Fibroblast of lung (primary cell): ENCODE results near the gene PDE11A. TPM values are rescaled to one million over a fixed set of nuclear protein-coding genes. Genes with fewer than 3 reads are reported as not detected.

ENCODE experiments used
- DNase-seq, 2 donors: peaks; one replicate each; pipeline versions ENCODE4 v3.0.0 to v3.0.0-alpha.2; 2010; ENCODE audit warnings: low read depth in 2 of 2
- H2AFZ ChIP-seq: 2 replicates; pipeline ENCODE4 v1.5.1; 2012; ENCODE audit warnings: low read length, control low read depth, inconsistent platforms
- H3K27ac ChIP-seq: 2 replicates; pipeline ENCODE4 v1.5.1; 2011; ENCODE audit warnings: low read length, control low read depth; ENCODE audit not compliant: insufficient read depth
- H3K27me3 ChIP-seq: 2 replicates; pipeline ENCODE4 v1.5.1; 2011; ENCODE audit warnings: mild to moderate bottlenecking, low read length; ENCODE audit not compliant: control insufficient read depth, insufficient read depth
- H3K36me3 ChIP-seq: 2 replicates; pipeline ENCODE4 v1.5.1; 2011; ENCODE audit warnings: low read length; ENCODE audit not compliant: control insufficient read depth, insufficient read depth
- H3K4me1 ChIP-seq: 2 replicates; pipeline ENCODE4 v1.5.1; 2011; ENCODE audit warnings: low read length; ENCODE audit not compliant: control insufficient read depth, insufficient read depth; ENCODE audit errors: extremely low read depth
- H3K4me2 ChIP-seq: 2 replicates; pipeline ENCODE4 v1.5.1; 2011; ENCODE audit warnings: low read length, control low read depth; ENCODE audit not compliant: insufficient read depth; ENCODE audit errors: extremely low read depth
- H3K4me3 ChIP-seq, 4 experiments: fragments of 200-600 bp in 1 of 4; sonication (generic) in 1 of 4; replicated peaks in 1 of 4; 2 replicates each; pipeline ENCODE4 v1.5.1; 2011 to 2016; ENCODE audit warnings: low read length in 4 of 4, low read depth in 3 of 4, mild to moderate bottlenecking in 3 of 4, control low read depth in 2 of 4, inconsistent platforms in 1 of 4, mixed read lengths in 1 of 4; ENCODE audit not compliant: insufficient read depth in 1 of 4; ENCODE audit errors: control extremely low read depth in 1 of 4
- H3K79me2 ChIP-seq: 2 replicates; pipeline ENCODE4 v1.5.1; 2012; ENCODE audit warnings: mild to moderate bottlenecking, low read length, inconsistent platforms; ENCODE audit not compliant: control insufficient read depth, insufficient read depth
- H3K9ac ChIP-seq: 2 replicates; pipeline ENCODE4 v1.5.1; 2011; ENCODE audit warnings: mild to moderate bottlenecking, low read length, control low read depth; ENCODE audit not compliant: insufficient read depth
- H3K9me3 ChIP-seq: 2 replicates; pipeline ENCODE4 v1.5.1; 2012; ENCODE audit warnings: low read depth, low read length; ENCODE audit not compliant: control insufficient read depth, insufficient read depth
- H4K20me1 ChIP-seq: 2 replicates; pipeline ENCODE4 v1.5.1; 2011; ENCODE audit warnings: low read length; ENCODE audit not compliant: control insufficient read depth, insufficient read depth; ENCODE audit errors: extremely low read depth
- EZH2 ChIP-seq: IDR thresholded peaks from 2 replicates; pipeline ENCODE4 v1.5.1; 2012; ENCODE audit warnings: low read length, control low read depth, mild to moderate bottlenecking; ENCODE audit errors: missing control alignments
- polyA plus RNA-seq, 2 donors: library from polyadenylated mRNA; depleted of rRNA in 1 of 2; stranded (reverse) in 1 of 2; unstranded in 1 of 2; fragments of >200 nt; gene quantifications; 2 replicates each; pipeline ENCODE4 v1.2.1, GENCODE V29; 2011 to 2012; ENCODE audit warnings: missing spikeins in 1 of 2
- total RNA-seq: library from RNA; depleted of rRNA; stranded (reverse); fragments of >200 nt; gene quantifications from 2 replicates; pipeline ENCODE4 v1.2.1, GENCODE V29; 2014
- TF ChIP-seq, protein P1 (sequence below), 2 donors: IDR thresholded peaks in 1 of 2; conservative IDR thresholded peaks in 1 of 2; 1 replicate in 1 of 2; 2 replicates in 1 of 2; pipeline ENCODE4 v1.5.1; 2011 to 2012; ENCODE audit warnings: low read length in 2 of 2, control low read depth in 1 of 2, inconsistent platforms in 1 of 2, low read depth in 1 of 2, mild to moderate bottlenecking in 1 of 2

The PDE11A gene
- total and polyA plus RNA-seq, 2 donors (not counting 1 experiment from before 2014, with no cell fraction given), result 0.03 to 0.33 TPM

DNA sequence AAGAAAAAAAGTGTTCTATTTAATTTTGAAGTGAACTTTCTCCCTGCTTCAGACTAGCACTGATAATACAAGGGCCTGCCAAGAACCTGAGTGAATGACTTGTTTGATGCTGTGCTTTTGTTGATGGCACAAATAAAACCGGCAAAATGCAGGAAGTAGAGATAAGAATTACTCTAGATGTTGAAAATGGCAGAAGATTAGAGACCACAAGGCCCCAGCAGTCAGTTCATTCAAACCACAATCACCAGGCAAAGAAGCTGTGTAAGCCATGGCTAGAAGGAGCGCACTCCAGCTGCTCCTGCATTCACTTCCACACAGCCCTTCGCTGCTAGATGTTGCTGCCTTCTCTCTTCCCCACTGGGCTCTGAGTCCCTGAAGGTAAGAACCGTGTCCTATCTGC, 383.0 kb downstream of the PDE11A start:
- Histone ChIP-seq H3K79me2 (no peaks in the 10 kb centered on the region), H2AFZ (no peak overlapping the region), H3K4me2 (no peak overlapping the region), H3K9ac (no peak overlapping the region), H3K27me3 (no peaks in the 10 kb centered on the region), H4K20me1 (no peaks in the 10 kb centered on the region), H3K9me3 (no peaks in the 10 kb centered on the region), H3K36me3 (no peaks in the 10 kb centered on the region), H3K27ac (no peak overlapping the region), H3K4me1 (no peaks in the 10 kb centered on the region), H3K4me3 (no peak overlapping the region)
- TF ChIP-seq, protein P1, sequence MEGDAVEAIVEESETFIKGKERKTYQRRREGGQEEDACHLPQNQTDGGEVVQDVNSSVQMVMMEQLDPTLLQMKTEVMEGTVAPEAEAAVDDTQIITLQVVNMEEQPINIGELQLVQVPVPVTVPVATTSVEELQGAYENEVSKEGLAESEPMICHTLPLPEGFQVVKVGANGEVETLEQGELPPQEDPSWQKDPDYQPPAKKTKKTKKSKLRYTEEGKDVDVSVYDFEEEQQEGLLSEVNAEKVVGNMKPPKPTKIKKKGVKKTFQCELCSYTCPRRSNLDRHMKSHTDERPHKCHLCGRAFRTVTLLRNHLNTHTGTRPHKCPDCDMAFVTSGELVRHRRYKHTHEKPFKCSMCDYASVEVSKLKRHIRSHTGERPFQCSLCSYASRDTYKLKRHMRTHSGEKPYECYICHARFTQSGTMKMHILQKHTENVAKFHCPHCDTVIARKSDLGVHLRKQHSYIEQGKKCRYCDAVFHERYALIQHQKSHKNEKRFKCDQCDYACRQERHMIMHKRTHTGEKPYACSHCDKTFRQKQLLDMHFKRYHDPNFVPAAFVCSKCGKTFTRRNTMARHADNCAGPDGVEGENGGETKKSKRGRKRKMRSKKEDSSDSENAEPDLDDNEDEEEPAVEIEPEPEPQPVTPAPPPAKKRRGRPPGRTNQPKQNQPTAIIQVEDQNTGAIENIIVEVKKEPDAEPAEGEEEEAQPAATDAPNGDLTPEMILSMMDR (conservative IDR thresholded peaks at IDR 0.05 in 1 of 2, IDR thresholded peaks at IDR 0.05 in 1 of 2; ENCODE audit: low read depth in 1 of 2, low read length in 2 of 2), result no peak
- no peak for TF ChIP-seq EZH2
- DNase-seq, result no peak

GRCh38 chr2:177688844-177689243, 383.7 kb downstream of the PDE11A start:
- Histone ChIP-seq H3K4me2 (no peak overlapping the region), H3K4me1 (no peaks in the 10 kb centered on the region), H3K36me3 (no peaks in the 10 kb centered on the region), H3K9me3 (no peaks in the 10 kb centered on the region), H3K27ac (no peak overlapping the region), H2AFZ (no peak overlapping the region), H3K9ac (no peak overlapping the region), H3K27me3 (no peaks in the 10 kb centered on the region), H3K79me2 (no peaks in the 10 kb centered on the region), H3K4me3 (no peak overlapping the region), H4K20me1 (no peaks in the 10 kb centered on the region)
- no peak for DNase-seq
- TF ChIP-seq, protein P1 (conservative IDR thresholded peaks at IDR 0.05 in 1 of 2, IDR thresholded peaks at IDR 0.05 in 1 of 2; ENCODE audit: low read depth in 1 of 2, low read length in 2 of 2), result no peak
- TF ChIP-seq EZH2, result no peak

- H3K9ac ChIP-seq, result no peak overlapping the region
- DNase-seq, result no peak
- H3K4me2 ChIP-seq, result no peak overlapping the region
- no peak overlapping the region for H3K4me3 ChIP-seq
- no peaks in the 10 kb centered on the region for H4K20me1 ChIP-seq
- TF ChIP-seq EZH2, result no peak
- TF ChIP-seq, protein P1 (conservative IDR thresholded peaks at IDR 0.05 in 1 of 2, IDR thresholded peaks at IDR 0.05 in 1 of 2; ENCODE audit: low read depth in 1 of 2, low read length in 2 of 2), result no peak
- H3K9me3 ChIP-seq, result no peaks in the 10 kb centered on the region
- no peak overlapping the region for H2AFZ ChIP-seq
- no peaks in the 10 kb centered on the region for H3K4me1 ChIP-seq
- H3K27me3 ChIP-seq, result no peaks in the 10 kb centered on the region
- no peak overlapping the region for H3K27ac ChIP-seq
- H3K79me2 ChIP-seq, result no peaks in the 10 kb centered on the region
- no peaks in the 10 kb centered on the region for H3K36me3 ChIP-seq
These were observed 388.9 kb downstream of the PDE11A start for GRCh38 chr2:177683661-177684069.
